GM21528 (cell line): ENCODE results near the gene INTS15.

Experiments
- ATAC-seq: cut with Tn5 transposase; IDR thresholded peaks from one replicate; pipeline ENCODE4 v1.9.1; 2021; ENCODE audit warnings: mild to moderate bottlenecking, moderate library complexity; ENCODE audit not compliant: unreplicated experiment, low FRiP score

INTS15 gene

DNA sequence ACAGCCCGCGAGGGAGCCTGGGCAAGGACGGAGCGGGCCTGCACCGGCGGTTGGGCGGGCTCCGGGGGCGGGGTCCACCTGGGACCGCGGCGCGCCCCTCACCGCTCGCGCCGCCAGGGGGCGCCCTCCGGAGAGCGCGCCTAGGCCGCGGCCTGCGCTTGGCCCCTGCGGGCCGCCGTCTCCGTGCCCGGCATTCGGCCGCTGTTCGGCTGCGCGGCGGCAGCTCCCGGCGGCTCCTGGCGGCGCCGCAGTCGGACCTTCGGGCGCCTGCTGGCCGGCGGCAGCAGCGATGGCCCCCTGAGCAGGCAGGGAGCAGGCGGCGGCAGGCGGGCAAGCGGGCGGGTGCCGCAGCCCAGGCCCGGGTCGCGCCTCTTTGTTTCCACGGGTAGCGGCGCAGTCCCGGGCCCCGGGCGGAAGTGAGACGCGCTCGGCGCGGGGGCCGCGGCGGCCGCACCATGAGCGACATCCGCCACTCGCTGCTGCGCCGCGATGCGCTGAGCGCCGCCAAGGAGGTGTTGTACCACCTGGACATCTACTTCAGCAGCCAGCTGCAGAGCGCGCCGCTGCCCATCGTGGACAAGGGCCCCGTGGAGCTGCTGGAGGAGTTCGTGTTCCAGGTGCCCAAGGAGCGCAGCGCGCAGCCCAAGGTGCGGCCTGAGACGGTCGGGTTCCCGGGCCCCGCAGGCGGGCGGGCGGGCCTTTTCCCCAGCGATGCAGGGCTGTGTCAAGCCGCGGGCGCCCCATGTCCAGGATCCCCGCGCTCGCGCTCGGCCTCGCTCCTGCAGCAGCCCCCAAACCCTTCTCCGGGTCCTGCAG lies at the start of gene INTS15:
Gene INTS15 (plus strand): TSS at position 193 of the 816 bp plus-strand sequence. CDS start 263 bp downstream, at position 456.
- ATAC-seq: peak; percentile 78

DNA sequence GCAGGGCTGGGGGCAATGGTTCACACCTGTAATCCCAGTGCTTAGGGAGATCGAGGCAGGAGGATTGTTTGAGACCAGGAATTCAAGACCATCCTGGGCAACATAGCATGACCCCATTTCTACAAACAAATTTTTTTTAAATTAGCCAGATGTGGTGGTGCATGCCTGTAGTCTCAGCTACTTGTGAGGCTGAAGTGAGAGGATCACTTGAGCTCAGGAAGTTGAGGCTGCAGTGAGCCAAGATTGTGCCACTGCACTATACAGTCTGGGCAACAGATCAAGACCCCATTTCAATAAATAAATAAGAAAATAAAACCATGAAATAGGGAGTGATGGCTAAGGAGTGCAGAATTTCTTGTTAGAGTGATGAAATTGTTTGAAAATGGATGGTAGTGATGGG lies 47.5 kb upstream of the INTS15 start:
- ATAC-seq: no peak

DNA sequence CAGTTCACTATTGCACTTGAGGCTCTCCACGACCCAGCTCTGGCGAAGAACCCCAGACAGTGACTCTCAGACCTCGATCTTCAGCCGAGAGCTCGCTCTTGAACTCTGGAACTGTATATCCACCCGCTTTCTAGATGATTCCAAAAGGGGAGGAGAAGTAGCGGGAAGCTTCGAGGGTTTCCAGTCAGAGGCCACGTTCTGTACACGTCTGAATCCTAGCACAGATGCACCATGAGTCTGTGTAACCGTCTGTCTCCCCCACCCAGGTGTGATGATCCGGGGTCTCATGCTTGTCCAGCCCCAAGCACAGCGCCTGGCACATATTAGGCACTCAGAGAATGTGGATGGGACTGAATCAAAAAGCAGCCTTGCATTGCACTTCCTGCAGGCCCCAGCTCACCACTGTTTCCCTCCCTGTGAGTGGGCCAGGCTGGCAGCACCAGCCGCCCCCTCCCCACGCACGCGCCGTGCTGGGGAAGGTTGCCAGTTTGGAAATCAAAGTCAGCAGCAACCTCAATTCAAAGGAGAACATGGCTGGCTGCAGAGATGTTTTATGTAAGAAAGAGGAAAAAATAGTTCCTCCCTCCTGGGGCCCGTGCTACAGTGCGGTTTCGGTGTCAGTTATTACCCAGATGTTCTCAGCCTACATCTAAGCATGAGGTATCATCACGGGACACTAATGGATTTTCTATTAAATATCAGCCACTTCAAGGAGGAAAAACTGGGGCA lies 44.3 kb upstream of the INTS15 start:
- no peak for ATAC-seq

DNA sequence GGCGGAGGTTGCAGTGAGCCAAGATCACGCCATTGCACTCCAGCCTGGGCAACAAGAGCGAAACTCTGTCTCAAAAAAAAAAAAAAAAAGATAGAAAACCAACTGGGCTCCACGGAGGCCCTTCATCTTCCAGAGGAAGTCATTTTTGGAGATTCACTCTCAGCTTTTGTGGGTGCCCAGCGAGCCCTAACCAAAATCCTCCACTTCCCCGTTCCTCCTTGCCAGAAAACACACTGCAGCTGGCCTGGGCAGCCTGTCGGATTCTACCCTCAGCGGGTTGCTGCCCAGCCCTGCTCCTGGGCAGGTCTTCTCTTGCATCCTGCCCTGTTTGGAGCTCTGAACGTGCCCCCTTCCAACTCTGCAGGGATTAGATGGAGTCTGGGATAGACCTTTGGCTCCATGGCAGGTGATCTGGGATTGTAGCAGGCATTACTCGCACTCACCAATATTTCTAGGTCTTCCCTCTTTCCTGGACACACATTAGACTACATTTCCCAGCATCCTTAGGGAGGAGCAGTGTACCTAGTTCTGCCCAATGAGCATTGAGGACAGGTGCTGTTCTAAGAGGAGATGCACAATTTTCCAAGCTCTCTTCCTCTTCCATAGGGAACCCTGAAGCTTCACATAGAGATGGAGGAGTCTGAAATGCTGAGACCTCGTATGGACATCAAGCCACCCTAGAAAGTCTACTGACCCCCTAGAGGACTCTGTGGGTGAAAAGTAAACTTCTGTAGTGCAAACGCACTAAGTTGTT lies 43.1 kb upstream of the INTS15 start:
- no peak for ATAC-seq

DNA sequence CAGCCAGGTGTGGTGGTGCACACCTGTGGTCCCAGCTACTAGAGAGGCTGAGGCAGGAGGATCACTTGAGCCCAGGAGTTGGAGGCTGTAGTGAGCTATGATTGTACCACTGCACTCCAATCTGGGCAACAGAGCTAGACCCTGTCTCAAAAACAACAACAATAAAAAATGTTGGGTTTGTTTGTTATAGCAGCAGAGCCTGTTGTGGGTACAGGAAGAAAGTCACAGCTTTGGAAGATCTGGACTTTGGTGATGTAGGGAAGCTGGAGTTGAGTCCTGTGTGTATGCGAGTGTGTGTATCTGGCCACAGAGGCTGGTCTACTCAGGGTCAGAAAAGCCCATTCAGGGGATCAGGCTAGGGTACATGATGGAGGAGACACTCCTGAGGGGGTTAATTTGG lies 42.4 kb upstream of the INTS15 start:
- no peak for ATAC-seq

DNA sequence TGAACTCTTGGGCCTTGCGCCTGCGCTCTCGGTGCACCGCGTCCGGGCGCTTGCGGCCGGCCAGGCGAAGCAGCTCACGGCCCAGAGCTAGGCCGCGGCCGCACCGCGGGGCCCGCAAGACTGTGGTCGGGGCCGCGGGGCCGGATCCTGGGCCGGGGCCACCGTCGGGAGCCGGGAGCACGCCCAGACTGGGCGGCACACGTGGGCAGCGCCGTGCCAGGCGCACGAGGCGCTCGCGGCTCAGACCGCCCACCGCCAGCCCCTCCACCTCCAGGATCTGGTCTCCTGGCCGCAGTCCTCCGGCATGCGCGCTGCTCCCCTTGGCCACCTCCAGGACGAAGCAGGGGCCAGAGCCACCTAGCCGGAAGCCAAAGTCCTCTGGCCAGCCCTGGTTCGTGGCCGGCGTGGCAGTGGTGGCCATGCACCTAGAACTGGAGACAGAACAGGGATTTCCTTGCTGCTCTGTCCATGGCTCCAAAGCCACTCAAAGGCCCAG lies 38.8 kb upstream of the INTS15 start, which contains the start of gene GRID2IP:
Gene GRID2IP (minus strand): TSS at position 446 of the 496 bp plus-strand sequence. CDS start 25 bp downstream, at position 421.
- no peak for ATAC-seq

DNA sequence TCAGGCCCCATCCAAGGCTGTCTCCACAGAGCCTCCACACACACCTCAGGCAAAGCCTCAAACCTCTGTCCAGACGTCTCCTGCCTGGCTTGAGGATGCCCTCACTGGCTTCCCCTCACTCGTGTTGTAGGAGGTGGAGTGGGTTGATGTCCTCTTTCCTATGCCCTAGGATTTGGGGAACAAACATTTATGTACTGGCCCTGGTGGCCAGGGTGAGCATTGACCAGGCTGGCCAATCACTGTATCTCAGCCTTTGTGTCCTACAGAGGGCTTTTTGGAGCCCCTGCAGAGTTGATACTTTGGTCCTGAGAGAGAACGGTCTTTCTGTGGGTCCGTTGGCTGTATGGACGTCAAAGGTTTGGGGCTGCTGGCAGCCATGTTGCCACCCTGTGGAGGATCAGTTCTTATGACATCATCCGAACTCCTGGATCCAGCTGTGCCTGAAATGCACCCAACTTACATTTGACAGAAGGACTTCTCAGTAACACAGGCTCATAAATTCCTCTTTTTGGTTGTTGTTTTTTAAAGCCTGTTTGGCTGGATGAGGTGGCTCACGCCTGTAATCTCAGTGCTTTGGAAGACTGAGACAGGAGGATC lies 36.3 kb upstream of the INTS15 start:
- ATAC-seq: no peak

DNA sequence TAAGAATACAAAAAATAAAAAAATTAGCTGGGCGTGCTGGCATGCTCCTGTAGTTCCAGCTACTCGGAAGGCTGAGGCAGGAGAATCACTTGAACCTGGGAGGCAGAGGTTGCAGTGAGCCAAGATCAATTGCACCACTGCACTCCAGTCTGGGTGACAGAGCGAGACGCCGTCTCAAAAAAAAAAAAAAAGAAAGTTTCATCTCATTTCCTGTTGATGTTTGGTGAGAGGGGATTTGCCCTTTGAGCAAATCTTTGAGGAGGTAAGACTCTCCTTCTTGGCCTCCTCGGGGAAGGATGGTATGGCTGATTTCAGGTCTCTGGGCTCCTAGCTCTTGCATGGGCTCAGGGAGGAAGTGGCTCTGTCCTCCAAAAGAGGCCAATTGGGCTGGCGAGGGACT lies 35.0 kb upstream of the INTS15 start:
- no peak for ATAC-seq

DNA sequence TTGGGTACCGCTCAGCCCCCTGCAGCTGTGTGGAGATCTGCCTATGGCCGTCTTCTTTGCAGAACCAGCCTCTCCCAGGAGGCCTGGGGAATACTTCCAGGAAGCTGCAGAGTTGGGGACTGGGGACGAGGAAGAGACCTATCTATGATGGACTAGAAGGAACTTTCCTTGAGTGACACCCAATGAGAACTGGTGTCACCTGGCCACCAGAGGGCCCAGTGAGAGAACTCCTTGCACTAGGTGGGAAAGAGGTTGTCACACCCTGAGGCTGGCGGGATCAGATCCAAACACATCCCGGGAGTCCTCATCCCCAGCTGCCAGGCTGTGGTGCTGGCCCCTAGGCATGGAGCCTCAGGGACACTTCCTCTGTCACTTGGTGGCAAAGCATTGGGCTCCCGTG lies 33.6 kb upstream of the INTS15 start:
- ATAC-seq: no peak

DNA sequence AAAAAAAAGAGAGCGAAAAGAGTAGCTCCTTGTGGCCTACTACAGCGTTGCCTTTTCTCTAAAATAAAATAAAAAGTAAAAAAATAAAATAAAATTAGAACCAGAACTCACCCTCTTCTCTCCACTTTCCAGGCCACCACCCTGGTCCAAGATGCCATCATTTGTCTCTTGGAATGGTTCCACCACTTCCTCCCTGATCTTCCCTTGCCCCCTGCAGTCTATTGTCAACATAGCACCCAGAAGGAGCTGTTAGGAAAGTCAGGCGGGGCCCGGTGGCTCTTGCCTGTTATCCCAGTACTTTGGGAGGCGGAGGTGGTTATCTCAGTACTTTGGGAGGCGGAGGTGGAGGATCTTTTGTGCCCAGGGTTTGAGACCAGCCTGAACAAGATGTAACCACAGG lies 31.0 kb upstream of the INTS15 start:
- ATAC-seq: no peak

DNA sequence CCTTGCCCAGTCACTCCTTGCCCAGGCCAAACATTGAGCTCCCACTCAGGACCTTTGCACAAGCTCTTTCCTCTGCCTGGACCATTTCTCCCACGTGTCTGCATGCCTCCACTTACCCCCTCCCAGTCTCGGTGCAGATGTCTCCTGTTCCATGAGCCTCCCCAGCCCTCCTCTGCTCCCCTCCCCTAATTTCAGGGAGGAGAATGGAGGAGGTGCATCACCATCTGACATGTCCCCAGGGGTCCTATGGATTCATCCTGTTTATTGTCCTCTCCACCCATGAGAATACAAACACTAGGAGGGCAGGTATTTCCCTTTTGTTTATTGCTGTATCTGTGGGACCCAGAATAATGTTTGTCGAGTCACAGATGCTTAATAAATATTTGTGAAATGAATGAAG lies 29.9 kb upstream of the INTS15 start:
- ATAC-seq: no peak

DNA sequence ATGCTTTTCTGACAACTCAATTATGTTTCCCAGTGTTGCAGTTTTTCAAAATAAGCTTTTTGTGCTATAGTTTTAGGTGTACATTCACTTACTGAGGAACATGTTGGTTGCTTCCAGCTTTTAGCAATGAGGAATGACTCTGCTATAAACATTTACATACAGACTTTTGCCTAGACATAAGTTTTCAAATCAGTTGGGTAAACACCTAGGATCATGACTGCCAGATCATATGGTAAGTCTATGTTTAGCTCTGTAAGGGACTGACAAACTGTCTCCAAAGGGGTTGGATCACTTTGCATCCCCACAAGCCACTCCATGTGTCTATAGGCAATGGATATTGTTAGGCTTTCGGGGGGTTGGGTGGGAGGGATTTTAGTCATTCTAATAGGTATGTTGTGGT lies 27.7 kb upstream of the INTS15 start:
- no peak for ATAC-seq

DNA sequence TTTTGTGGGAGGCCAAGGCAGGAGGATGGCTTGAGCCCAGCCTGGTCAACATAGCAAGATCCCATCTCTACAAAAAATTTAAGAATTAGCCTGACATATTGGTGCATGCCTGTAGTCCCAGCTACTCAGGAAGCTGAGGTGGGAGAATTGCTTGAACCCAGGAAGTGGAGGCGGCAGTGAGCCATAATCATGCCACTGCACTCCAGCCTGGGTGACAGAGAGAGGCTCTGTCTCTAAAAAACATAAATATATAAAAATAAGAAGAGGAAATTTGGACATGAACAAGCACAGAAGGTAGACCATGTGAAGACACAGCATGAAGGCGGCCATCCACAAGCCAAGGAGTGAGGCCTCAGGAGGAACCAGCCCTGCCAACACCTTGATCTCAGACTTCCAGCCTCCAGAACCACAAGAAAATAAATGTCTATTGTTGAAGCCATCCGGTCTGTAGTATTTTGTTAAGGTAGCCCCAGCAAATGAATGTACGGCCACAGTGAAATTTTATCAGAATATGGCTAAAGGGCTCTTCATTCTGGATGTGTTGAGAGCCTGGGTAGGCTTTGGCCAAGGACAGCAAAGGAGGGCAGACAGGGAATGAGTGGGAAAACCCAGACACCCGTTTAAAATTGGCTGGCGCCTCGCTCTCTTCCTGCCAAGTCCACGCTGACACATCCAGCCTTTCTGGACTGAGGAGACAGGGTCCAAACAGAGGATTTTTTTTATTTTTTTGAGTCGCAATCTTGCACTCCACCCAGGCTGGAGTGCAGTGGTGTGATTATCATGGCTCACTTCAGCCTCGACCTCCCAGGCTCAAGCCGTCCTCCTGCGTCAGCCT lies 25.7 kb upstream of the INTS15 start:
- no peak for ATAC-seq

DNA sequence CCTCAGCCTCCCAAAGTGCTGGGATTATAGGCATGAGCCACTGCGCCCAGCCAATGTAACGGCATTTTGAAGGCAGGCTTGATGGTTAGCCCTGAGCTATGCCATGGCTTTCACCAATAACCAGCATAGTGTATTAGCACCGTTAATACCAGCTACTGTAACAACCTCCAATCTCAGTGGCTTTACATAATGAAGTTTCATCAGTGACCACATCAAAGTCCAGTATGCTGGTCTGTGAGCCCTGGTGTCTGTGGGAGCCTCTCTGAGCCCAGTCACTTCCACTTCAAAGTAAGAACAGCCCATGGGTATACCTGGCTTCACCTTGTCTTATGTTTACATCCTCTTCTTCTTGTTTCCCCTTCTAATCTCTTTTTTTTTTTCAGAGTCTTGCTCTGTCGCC lies 24.2 kb upstream of the INTS15 start:
- ATAC-seq: no peak

DNA sequence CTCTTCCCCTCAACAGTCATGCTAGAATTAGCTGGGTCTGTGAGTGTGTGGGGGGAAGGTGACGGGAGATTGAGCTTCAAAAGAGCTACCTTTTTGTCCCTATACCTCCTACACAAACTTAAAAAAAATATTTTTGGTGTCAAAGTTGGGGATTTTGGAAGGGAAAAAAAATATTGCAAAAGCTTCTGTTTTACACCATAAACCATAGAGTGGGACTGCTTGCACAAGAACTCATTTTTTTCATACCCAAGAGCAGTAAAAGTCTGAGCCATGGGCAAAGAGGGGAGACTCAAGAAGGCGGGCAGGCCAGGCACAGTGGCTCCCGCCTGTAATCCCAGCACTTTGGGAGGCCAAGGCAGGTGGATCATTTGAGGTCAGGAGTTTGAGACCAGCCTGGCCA lies 21.9 kb upstream of the INTS15 start:
- no peak for ATAC-seq

DNA sequence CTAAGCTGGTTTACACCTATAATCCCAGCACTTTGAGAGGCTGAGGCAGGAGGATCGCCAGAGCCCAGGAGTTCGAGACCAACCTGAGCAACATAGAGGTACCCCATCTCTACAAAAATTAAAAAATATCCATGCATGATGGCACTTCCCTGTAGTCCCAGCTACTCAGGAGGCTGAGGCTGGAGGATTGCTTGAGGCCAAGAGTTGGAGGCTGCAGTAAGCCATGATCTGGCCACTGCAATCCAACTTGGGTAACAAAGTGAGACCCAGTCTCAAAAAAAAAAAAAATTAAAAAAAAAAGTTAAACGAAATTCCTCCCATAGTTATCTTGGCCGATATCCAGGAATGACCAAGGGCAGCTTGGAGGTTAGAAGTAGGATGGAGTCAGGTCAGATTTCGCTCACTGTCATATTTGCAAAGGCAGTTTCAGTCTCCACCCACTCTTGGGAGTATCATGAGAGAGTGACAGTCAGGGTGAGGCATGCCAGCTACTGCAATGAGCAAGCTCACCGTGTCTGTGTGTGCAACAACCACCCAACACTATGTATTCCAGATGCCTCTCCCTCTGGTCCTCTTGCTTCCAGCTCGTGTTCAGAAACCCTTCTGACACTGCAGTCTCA lies 18.6 kb upstream of the INTS15 start:
- no peak for ATAC-seq

DNA sequence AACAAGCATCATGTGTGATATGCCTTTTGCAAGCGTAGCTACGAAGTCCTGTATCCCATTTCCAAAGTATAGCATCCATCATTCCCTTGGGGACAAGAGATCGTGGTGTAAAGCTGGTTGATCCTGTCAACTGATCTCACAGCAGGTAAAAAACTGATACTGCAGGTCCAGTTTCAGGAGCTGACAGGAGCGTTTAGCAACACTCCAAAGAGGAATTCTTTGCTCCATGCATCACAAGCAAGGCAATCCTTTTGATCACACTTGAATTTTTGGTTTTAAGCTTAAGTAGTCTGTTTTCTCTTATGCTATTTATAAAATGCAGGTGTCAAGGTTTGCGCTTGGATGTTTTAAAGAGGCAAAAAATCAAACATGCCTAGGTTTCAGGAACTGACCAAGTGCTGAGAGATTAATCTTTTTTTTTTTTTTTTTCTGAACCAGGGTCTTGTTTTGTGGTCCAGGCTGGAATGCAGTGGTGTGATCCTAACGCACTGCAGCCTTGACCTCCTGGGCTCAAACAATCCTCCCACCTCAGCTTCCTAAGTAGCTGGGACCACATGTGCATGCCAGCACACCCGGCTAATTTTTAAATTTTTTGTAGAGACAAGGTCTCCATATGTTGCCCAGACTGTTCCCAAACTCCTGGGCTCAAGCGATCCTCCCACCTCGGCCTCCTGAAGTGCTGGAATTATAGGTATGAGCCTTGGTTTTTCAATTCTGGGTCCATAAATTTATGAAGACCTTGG lies 14.4 kb upstream of the INTS15 start:
- no peak for ATAC-seq

DNA sequence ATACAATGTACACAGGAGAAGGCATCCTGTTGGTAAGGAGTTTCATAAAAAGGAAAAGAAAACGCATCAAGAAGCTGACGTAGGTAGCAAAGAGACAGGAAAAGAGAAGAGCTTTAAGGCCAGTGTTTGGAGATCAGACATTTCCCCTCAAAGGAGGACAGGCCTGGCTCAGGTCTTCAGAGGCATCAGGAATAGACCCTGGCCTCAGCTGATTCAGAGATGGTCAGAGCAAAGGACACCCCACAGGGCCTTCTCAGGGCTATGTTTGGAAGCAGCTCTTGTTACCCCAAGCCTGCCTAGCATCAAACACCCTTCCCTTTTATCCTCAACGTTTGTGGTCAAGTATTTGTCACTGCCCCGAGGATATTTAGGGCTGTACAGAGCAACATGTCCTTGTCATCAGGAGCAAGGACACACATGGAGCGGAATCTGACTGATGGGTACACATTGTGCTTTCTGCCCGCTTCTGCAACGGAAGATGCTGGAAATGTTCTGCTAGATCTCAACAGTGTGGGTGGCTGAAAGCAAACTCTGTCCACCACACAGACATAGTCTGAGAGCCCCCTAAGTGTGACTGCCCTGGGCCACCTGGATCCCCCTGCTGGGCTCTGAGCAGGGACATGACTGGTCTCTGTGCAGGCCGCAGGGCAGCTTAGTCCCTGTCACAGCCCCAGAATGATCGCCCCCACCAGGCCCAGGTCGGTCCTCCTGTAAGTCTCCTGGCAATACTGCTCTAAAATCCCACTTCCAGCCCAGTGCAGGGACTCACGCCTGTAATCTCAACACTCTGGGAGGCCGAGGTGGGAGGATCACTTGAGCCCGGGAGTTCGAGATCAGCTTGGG lies 13.6 kb upstream of the INTS15 start:
- ATAC-seq: no peak
